Posterior vena cava (tissue), 2 donors: ENCODE measurements around the gene ZSCAN22. TPM values are rescaled to one million over a fixed set of nuclear protein-coding genes. Genes with fewer than 3 reads are reported as not detected.
"Not testable (repeated sequence)": the region's sequence is repeated elsewhere in the genome, so short reads cannot be mapped to it uniquely, and the experiment has no call there.

Experiments
- DNase-seq: peaks from one replicate; pipeline ENCODE4 v3.0.0-alpha.2; 2020; ENCODE audit warnings: low spot score
- intact Hi-C, 2 donors: fragments of 100-400 bp; cut with DNase I; formaldehyde crosslinking; loops; one replicate each; pipeline versions ENCODE4 v1.14.1 to v1.14.2; 2022 to 2023
- total RNA-seq, 2 donors: library from RNA; stranded (reverse); fragmentation: NEBNext Ultra II Directional; extraction: Animal tissue kit (Norgen Biotek cat#: 25700); gene quantifications; one replicate each; pipeline ENCODE4 v1.2.1, GENCODE V29; 2021
- donor health status: DM: yes; HTN: yes; CAD: no.
- donor health status: DM: yes; HTN: yes; CAD: no.

ZSCAN22 gene
- total RNA-seq, 2 donors from 2014 or later, result 2.5 to 2.6 TPM

DNA sequence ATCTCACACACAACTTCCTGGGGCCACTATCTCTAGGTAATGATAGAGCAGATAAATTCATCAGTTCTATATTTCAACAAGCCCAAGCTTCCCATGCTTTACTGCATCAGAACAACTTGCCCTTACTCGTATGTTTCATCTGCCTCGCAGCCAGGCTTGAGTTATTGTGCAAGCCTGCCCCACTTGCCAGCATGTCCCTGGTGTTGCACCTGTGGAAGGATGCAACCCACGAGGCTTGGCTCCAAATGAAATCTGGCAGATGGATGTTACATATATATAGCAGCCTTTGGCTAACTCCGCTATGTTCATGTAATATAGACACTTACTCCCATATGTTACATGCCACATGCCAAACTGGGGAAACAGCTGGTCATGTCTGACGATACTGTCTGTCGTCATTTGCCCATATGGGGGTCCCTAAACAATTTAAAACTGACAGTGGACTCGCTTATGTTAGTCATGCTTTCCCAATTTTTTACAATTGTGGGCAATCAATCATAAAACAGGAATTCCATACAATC, 15.4 kb upstream of the ZSCAN22 start:
- intact Hi-C loops, result no loop called here
- no peak for DNase-seq

DNA sequence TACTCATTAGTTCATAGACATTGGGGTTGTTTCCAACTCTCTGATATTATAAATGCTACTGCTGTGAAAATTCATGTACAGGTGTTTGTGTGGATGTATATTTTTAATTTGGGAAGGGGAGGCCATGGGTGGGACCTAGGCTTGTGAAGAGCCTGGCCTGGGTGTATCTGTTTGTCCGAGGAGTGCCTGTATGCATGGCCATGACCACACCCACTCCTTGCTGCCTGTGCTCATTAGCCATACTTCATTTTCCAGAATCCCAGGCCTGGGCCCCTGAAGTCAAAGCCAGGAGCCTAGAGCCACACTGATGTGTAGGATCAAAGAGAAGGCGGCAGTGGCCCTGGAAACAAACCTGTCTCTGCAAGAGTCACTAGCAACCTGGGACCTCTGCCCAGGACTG, 11.2 kb upstream of the ZSCAN22 start:
- DNase-seq, result no peak
- intact Hi-C loops, result no loop called here

DNA sequence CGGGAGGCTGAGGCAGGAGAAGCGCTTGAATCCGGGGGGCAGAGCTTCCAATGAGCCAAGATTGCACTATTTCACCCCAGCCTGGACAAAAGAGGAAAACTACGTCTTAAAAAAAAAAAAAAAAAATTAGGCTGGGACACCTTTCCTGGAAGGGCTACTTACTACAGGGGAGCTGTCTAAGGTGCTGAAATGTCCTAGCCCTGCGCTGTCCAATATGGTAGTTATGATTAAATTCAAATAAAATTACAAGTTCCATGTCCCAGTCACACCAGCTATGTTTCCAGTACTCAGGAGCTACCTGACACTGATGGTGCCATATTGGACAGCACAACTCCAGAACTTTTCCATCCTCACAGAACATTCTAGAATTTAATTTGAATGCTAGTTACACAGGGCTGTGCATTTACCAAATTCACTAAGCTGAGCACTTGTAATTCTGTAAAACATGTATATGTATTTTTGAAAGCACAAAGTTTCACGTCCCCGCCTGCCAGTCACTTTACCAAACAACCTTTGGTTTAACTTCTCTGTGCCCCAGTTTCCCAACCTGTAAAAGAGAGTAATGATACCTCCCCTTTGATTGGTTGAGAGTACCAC, 9.2 kb upstream of the ZSCAN22 start:
- intact Hi-C loops, result no loop called here
- no peak for DNase-seq

DNA sequence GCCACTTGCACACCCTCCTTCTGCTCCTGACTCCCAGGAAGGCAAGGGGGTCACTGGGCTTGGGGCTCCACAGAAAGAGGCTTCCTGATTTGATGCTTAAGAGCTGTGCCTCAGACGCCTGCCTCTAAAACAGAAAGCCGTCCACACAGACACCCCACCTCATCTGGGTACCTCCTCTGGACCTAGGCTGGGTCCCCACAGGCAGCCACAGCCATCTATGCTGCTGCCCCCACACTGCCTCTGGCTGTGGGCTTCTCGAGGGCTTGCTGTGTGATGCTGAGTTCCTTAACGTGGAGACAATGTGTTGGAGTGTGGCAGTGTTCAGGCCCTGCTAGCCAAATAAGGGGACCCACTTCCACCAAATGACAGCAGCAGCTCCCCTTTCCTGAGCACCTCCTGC, 8.5 kb upstream of the ZSCAN22 start:
- no peak for DNase-seq
- intact Hi-C loops, result no loop called here

DNA sequence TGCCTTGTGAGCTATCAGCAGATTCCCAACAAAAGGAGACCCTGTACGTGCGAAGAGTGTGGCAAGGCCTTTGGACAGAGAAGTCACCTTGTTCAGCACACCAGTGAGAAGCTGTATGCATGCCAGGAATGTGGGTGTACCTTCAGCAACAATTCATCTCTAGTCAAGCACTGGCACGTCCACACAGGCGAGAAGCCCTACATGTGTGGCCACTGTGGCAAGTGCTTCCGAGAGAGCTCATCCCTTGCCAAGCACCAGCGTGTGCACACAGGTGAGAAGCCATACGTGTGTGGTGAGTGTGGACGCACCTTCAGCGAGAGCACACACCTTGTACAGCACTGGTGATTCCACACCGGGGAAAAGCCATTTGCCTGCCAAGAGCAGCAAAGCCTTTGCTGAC, 7.6 kb upstream of the ZSCAN22 start:
- no peak for DNase-seq
- intact Hi-C loops, result no loop called here

DNA sequence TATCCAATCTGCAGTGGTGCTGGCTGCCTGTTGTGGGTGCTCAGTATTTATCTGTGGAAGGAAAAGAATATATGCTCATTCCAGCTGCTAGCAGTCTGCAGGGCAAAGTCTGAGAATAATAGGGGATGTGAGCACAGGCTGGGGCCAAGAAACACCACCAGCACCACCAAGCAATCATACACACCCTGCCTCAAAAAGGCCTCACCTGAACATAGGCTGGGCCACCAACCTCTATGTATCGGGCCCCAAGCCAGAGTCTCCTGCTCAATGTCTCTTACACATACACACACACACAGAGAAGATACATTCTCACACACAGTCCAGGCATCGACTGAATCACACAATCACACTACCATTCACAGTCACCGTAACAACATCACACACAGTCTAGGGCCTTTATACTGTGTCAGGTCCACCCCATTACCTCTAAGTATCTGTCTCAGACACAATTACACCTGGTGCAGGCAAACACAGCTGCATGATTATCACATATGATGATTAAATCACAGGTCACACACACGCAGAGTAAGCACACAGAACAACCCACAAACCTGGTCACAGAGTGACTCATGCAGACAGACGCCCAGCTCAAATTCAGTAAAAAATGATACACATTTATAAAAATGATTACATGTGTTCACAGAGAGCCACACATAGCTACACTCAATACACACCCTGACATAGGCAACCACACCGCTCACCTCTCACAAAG, 1.3 kb upstream of the ZSCAN22 start:
- intact Hi-C loops, result no loop called here

DNA sequence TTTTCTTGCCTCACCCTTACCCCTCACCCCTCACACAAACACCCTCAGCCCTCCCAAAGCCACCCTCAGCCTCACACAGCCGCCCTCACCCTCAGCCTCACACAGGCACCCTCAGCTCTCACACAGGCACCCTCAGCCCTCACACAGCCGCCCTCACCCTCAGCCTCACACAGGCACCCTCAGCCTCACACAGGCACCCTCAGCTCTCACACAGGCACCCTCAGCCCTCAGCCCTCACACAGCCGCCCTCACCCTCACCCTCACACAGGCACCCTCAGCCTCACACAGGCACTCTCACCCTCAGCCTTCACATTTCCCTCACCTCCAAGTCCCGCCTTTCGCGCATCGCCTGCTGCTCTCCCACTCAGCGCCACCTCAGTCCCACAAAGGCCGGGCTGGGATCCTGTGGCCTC, 287 bp upstream of the ZSCAN22 start:
- no peak for DNase-seq
- intact Hi-C loops, result no loop called here

More for the DNA sequence above, 1.3 kb upstream of the ZSCAN22 start:
- DNase-seq, result no peak

DNA sequence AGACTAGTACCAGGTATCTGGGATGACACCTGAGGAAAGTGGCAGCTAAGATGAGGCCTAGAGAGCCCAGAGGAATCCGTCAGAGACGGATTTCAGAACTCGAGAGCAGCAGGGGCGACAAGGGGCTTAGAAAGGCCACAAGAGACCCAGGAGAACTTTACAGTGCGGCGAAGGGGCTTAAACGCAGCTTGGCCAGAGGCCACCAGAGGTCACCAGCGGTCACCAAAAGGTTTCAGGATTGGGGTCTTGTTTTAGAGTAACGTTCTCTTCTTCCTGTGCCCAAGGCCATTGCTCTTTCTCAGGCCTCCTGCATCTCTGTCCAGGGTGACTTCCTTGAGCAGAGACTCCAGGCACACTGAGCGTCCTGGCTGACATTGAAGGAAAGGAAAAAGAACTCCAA, 2.2 kb downstream of the ZSCAN22 start:
- intact Hi-C loops, result no loop called here

DNA sequence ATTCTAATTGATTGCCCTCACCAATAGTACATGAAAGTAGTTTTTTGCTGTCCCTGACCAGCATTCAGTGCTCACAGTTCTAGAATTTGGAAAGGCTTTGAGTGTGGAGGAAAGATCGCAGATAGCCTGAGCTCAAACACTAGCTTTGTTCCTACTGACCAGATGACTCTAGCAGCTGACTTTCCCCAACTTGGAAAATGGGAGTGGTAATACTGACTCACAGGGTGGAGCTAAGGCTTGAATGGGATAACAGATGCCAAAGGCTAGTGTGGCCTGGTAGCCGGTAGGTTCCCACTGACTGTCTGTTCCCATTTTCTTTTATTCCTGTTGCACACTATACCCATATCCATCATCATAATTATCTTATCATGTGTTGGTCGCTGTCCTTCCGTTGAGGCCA, 3.7 kb downstream of the ZSCAN22 start:
- DNase-seq, result no peak
- intact Hi-C loops, result no loop called here

More for the DNA sequence above, 2.2 kb downstream of the ZSCAN22 start:
- DNase-seq, result no peak

DNA sequence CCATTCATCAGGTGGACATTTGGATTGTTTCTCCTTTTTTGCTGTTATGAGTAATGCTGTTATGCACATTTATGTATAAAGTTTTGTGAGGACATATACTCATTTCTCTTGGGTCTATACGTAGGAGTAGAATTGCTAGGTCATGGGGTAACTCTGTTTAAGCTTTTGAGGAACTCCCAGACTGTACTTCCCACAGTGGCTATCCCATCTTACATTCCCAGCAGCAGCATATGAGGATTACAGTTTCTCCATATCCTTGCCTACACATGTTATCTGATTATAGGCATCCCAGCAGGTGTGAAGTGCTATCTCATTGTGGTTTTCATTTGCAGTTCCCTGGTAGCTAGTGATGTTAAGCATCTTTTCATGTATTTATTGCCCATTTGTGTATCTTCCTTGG, 5.9 kb downstream of the ZSCAN22 start:
- intact Hi-C loops, result no loop called here

DNA sequence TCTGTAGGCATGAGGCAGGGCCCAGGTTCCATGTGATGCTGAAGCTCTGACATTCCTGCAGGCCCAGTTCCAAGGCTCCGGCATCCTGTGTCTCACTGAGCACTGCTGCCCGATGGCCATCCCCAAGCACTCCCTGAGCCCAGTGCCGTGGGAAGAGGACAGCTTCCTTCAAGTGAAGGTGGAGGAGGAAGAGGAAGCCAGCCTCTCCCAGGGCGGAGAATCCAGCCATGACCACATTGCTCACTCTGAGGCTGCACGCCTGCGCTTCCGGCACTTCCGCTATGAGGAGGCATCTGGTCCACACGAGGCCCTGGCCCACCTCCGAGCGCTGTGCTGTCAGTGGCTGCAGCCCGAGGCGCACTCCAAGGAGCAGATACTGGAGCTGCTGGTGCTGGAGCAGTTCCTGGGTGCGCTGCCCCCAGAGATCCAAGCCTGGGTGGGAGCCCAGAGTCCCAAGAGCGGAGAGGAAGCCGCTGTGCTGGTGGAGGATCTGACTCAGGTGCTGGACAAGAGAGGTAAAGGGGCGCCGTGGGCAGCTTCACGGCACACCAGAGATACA, 8.0 kb downstream of the ZSCAN22 start:
- peak; percentile 73 for DNase-seq
- intact Hi-C loops, result no loop called here

More for the DNA sequence above, 5.9 kb downstream of the ZSCAN22 start:
- no peak for DNase-seq

DNA sequence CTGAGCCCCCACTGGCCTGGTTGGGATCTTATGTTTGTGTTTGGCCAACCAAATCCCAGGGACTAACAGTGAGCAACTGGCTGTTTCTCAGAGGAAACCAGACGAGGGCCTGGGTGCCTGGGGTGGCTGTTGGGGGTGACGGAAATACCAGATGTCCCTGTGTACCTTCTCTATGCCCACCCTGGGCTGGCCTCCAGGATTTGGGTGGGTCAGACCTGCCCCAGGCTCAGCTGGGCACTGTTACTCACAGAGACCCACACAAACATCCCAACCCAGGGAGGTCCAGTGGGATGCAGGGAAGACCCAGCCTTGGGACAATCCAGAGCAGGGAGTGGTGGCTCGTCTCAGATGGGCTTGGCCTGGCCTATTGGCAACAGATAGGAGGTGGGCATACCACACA, 8.8 kb downstream of the ZSCAN22 start:
- no peak for DNase-seq
- intact Hi-C loops, result no loop called here

DNA sequence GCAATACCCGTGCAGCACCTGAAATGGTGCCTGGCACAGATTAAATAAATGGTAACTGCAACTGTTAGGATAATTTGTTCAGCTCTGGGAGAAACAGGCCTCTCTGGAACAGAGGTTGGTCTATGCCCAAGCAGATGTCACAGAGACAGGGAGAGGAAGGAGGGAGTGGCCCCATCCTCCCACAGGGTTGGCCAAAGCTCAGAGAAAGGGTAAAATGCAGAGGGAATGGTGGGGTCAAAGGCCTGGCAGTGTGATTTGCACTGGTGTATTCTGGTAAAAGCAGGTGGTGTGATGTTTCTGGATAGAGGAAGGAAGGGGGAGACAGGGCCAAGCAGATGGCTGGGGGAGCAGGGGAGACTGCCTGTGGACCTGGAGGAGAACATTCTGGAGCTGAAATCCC, 9.4 kb downstream of the ZSCAN22 start:
- no peak for DNase-seq
- intact Hi-C loops, result no loop called here

DNA sequence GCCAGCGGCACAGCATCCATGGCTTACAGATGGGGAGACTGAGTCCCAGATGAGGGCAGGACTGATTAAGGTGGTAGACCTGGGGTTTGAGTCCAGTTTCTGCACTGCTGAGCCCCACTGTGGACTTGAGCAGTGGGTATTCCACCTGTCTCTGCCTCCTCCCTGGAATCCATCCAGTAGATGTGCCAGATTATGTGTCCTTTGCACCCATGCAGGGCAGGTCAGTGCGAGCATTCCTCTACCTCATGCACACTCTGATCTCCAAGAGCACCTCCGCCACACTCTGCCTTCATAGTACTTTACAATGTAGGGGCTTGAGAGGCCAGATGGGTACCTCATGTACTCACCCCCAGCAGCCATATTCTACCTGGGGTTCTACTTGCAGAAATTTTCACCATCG, 10.0 kb downstream of the ZSCAN22 start:
- no peak for DNase-seq
- intact Hi-C loops, result no loop called here

DNA sequence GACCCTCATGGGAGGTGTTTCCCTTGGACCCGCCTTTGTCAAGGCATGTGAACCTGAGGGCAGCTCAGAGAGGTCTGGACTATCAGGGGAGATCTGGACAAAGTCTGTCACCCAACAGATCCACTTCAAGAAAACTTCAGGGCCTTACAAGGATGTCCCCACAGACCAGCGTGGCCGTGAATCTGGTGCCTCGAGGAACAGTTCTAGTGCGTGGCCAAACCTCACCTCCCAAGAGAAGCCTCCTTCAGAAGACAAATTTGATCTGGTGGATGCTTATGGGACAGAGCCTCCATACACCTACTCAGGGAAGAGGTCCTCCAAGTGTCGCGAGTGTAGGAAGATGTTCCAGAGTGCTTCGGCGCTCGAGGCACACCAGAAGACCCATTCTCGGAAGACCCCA, 11.5 kb downstream of the ZSCAN22 start:
- intact Hi-C loops, result no loop called here
- no peak for DNase-seq

DNA sequence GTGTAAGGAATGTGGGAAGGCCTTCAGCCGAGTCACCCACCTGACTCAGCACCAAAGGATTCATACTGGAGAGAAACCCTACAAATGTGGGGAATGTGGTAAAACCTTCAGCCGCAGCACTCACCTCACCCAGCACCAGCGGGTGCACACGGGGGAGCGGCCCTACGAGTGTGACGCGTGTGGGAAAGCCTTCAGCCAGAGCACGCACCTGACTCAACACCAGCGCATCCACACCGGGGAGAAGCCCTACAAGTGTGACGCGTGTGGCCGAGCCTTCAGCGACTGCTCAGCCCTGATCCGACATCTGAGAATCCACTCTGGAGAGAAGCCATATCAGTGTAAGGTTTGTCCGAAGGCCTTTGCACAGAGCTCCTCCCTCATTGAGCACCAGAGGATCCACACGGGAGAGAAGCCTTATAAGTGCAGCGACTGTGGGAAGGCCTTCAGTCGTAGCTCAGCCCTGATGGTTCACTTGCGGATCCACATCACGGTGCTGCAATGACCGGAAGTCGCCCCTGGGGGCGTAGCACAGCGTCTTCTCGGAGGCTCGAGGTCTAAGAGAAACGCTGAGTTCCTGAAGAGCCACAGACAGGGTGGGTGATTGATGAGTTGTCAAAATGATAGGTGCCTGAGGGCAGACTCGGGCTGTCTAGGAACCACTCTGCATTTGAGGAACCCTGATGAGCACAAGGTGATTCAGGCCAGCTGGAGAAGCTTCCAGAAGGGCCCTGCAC, 12.2 kb downstream of the ZSCAN22 start:
- intact Hi-C loops, result no loop called here

DNA sequence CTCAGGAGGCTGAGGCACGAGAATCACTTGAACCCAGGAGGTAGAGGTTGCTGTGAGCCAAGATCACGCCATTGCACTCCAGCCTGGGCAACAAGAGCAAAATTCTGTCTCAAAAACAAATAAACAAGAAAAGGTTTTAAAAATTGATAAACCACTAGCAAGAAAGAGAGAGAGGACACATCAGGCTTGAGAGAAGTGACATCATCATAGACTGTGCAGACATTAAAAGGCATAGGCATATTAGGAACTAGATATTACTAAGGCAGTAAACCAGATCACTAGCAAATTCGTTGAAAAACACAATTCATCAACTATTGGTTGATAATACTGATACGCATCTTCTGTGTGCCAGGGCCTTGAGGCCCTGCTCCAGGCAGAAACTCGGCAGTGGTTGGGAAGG, 18.8 kb downstream of the ZSCAN22 start:
- no peak for DNase-seq
- intact Hi-C loops, result no loop called here

More for the DNA sequence above, 12.2 kb downstream of the ZSCAN22 start:
- DNase-seq, result peak; percentile 75

DNA sequence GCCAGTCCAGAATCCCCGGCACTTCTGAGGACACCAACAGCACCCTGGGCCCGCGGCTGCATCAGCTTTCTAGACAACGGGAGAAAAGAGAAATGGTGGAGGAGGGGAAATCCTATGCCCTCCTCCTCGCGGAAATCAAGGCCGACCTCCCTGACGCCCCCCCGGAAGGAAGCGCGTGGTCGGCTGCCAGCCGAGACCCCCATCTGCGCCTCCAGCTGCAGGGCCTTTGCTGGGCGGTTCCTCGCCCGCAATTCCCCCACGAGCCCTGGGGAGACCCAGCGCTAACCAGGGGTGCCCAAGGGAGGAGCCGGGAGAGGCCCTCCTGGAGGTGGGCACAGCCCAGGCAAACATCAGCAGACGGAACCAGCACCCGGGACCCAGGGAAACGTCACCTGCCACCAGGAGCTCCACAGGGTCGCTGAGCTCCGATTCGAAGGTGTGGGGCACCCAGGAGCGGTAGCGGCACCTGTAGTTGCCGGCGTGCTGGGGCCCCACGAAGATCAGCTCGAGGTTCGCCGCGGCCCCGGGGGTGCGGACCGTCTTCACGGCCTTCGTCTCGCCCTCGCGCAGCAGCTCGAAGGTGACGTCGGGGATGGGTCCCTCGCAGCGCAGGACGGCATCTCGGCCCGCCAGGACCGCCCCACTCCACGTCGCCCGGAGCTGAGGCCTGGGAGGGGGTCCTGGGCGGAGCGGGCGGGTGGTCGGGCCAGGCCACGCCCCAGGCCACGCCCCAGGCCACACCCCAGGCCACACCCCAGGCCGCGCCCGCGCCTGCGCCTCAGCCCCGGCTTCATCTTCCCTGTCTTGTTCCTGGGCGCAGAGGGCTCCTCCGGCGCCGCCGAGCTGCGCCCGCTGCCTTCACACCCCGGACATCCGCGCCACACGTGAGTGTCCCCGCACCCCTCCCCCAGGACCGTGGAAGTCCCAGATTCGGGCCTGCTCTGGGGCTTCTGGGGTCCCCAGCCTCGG, 20.5 kb downstream of the ZSCAN22 start:
- intact Hi-C loops, result no loop called here
- DNase-seq, result peak; percentile 90

DNA sequence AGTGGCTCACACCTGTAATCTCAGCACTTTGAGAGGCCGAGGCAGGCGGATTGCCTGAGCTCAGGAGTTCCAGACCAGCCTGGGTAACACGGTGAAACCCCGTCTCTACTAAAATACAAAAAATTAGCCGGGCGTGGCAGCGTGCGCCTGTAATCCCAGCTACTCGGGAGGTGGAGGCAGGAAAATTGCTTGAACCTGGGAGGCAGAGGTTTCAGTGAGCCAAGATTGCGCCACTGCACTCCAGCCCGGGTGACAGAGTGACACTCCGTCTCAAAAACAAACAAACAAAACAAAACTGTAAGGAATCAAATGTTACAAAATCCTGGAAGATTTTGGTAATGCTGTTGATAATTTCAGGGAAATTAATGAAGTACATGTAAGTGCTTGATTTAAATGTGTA, 21.3 kb downstream of the ZSCAN22 start:
- not testable (repeated sequence) for DNase-seq

More for the DNA sequence above, 21.3 kb downstream of the ZSCAN22 start:
- intact Hi-C loops, result not testable (repeated sequence)
